Activated effector memory CD4-positive, alpha-beta T cell treated with anti-CD3 and anti-CD28 coated beads, Interleukin-2, amount 50 U/mL, for 16 hours (primary cell): ENCODE data around the gene ZBTB38.

Source experiments
- DNase-seq: peaks from one replicate; pipeline ENCODE4 v3.0.0-alpha.2; 2020

Gene ZBTB38

GRCh38 chr3:141388823-141389621 is 20.7 kb downstream of the ZBTB38 start:
- no peak for DNase-seq

- no peak for DNase-seq
These were observed 21.4 kb downstream of the ZBTB38 start for GRCh38 chr3:141389703-141390102.

- DNase-seq = no peak
These were observed 22.4 kb downstream of the ZBTB38 start for GRCh38 chr3:141390747-141391146.

- no peak for DNase-seq
These were observed 23.1 kb downstream of the ZBTB38 start for GRCh38 chr3:141391298-141391990.

GRCh38 chr3:141391991-141392316 is 23.6 kb downstream of the ZBTB38 start:
- DNase-seq = no peak

GRCh38 chr3:141392416-141392815 is 24.1 kb downstream of the ZBTB38 start:
- DNase-seq = no peak

GRCh38 chr3:141392897-141393734 is 24.8 kb downstream of the ZBTB38 start:
- DNase-seq = no peak

- no peak for DNase-seq
These were observed 25.4 kb downstream of the ZBTB38 start for GRCh38 chr3:141393735-141394076.

- no peak for DNase-seq
These were observed 26.3 kb downstream of the ZBTB38 start for GRCh38 chr3:141394560-141394959.

- DNase-seq = no peak
These were observed 26.8 kb downstream of the ZBTB38 start for GRCh38 chr3:141395005-141395589.

- no peak for DNase-seq
These were observed 29.7 kb downstream of the ZBTB38 start for GRCh38 chr3:141397996-141398395.

GRCh38 chr3:141399200-141399599 is 30.9 kb downstream of the ZBTB38 start:
- DNase-seq = no peak

- DNase-seq = no peak
These were observed 32.0 kb downstream of the ZBTB38 start for GRCh38 chr3:141400073-141400971.

GRCh38 chr3:141401095-141401494 is 32.8 kb downstream of the ZBTB38 start:
- no peak for DNase-seq

- DNase-seq = peak; percentile 83
These were observed 33.5 kb downstream of the ZBTB38 start for GRCh38 chr3:141401573-141402475.

GRCh38 chr3:141402476-141403171 is 34.3 kb downstream of the ZBTB38 start:
- peak; percentile 80 for DNase-seq

GRCh38 chr3:141403576-141403975 is 35.3 kb downstream of the ZBTB38 start:
- no peak for DNase-seq

- no peak for DNase-seq
These were observed 36.7 kb downstream of the ZBTB38 start for GRCh38 chr3:141405025-141405424.

- DNase-seq = no peak
These were observed 37.3 kb downstream of the ZBTB38 start for GRCh38 chr3:141405591-141405990.

GRCh38 chr3:141406265-141406664 is 38.0 kb downstream of the ZBTB38 start:
- DNase-seq = no peak

- DNase-seq = no peak
These were observed 38.7 kb downstream of the ZBTB38 start for GRCh38 chr3:141407047-141407446.
